Measurements from ENCODE around the gene SIX2. TPM values are rescaled to one million over a fixed set of nuclear protein-coding genes. Genes with fewer than 3 reads are reported as not detected.

SIX2 gene
- 0.88 and 1.9 TPM in 2 replicates for total RNA-seq (2022)
- Bru-seq, nascent RNA, result percentile 24 among the genes with signal in this experiment
- percentile 47 among the genes with signal in this experiment for BruChase-seq, experiment 1, labeled RNA remaining after a 2-hour chase
- percentile 23 among the genes with signal in this experiment for BruChase-seq, experiment 2, labeled RNA remaining after a 6-hour chase
- long read RNA-seq, transcript SIX2-201 (2 exons, 2,205 nt), result major isoform, 8 of 14 reads
- long read RNA-seq, partial matches to known transcripts, result 1 of 14 reads
- long read RNA-seq, other reads (novel, unspliced or antisense), result 5 of 14 reads

DNA sequence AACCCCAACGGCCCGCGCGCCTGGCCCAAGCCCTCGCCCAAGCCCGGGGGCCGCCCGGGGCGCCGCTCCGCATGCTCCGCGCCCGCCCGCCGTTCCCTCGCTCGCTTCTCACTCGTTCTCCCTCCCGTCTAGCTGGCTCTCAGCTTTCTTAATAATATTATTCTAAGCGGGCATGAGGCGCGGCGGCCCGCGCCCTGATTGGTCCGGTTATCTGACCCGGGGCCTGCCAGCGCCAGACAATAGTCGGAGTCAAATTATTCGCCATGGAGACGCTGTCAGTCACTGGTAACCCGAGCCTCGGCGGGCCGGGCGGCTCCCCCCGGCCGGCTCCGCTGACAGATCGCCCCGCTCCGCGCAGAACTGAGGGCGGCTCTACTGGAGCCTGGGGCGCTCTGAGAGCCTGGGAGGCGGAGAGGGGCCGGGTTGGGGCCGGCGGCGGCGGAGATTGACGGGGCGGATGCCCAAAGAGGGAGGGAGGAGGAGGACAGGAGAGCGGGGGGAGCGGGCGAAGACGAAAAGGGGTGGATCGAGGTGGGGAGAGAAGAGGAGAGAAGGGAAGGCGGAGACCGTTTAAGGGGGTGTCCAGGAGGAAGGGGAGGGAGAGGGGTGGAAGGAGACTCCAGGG is at the start of gene SIX2:
Gene SIX2, minus strand, starts transcription at position 150 of the 625 bp plus-strand sequence. CDS start 342 bp downstream, outside the sequence.
- Histone ChIP-seq H3K4me3 (ENCODE audit: low read depth, low read length) (peak within 1 kb of the TSS; percentile 43), H3K36me3 (ENCODE audit: control insufficient read depth, insufficient read depth, low read length) (no peaks in the 10 kb centered on the region), H3K9me3 (no peaks in the 10 kb centered on the region), H3K4me1 (no peaks in the 10 kb centered on the region; the same call in 1 of the 2 replicates), H3K27me3 (replicated peaks; ENCODE audit: control insufficient read depth, insufficient read depth, low read length) (peaks cover 3% of the 10 kb centered on the region)
- POLR2A ChIA-PET, result no interaction called here
- peak; percentile 93 to 94 for DNase-seq
- Mint-ChIP-seq H3K36me3 (ENCODE audit: insufficient read depth, unreplicated experiment) (no peaks in the 10 kb centered on the region), H3K9me3 (ENCODE audit: unreplicated experiment) (no peaks in the 10 kb centered on the region), H3K27me3 (ENCODE audit: insufficient read depth, unreplicated experiment) (peaks cover 17% of the 10 kb centered on the region), H3K27ac (ENCODE audit: unreplicated experiment) (peak within 1 kb of the TSS; percentile 76), H3K4me3 (ENCODE audit: unreplicated experiment) (peak within 1 kb of the TSS; percentile 94), H3K4me1 (ENCODE audit: low read depth, unreplicated experiment) (no peaks in the 10 kb centered on the region)
- TF ChIP-seq, protein P1, sequence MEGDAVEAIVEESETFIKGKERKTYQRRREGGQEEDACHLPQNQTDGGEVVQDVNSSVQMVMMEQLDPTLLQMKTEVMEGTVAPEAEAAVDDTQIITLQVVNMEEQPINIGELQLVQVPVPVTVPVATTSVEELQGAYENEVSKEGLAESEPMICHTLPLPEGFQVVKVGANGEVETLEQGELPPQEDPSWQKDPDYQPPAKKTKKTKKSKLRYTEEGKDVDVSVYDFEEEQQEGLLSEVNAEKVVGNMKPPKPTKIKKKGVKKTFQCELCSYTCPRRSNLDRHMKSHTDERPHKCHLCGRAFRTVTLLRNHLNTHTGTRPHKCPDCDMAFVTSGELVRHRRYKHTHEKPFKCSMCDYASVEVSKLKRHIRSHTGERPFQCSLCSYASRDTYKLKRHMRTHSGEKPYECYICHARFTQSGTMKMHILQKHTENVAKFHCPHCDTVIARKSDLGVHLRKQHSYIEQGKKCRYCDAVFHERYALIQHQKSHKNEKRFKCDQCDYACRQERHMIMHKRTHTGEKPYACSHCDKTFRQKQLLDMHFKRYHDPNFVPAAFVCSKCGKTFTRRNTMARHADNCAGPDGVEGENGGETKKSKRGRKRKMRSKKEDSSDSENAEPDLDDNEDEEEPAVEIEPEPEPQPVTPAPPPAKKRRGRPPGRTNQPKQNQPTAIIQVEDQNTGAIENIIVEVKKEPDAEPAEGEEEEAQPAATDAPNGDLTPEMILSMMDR (IDR thresholded peaks at IDR 0.05; ENCODE audit: insufficient read depth in 1 of 2, low read depth in 1 of 2, low read length in 1 of 2, severe bottlenecking in 1 of 2, unreplicated experiment in 1 of 2), result no peak
- no TSS peak for BruUV-seq (replicated peaks)
- intact Hi-C loops (cut with micrococcal nuclease; ENCODE audit: unreplicated experiment), result no loop called here
- CTCF ChIA-PET, result interaction anchor here (0.6 to 1.1 kb wide), 3 partner anchors 44 to 76 kb away, joined by 3 to 5 read pairs (median 3); no protein-coding TSS in a partner anchor

DNA sequence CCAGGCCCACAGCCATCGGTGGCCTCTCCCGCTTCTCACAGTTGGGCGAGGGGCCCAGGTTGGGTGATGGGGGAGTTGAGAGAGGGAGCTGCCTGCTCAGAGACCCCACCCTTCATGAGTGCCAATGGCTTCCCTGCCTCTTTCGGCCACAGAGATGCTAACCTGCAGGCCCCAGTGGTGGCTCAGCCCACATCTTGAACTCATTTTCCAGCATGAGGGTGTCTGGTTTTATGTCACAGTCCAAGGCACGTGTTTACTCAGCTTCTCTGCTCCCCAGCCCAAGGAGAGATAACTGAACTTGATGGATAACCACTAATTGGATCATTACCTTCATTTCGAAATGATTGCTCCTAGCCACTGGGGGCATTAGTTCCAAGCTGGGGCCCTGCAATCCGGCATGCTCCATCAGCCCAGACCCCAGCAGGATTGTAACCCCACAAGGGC is 45.9 kb upstream of the SIX2 start:
- H3K4me3 Mint-ChIP-seq (ENCODE audit: unreplicated experiment), result no peak overlapping the region
- H3K4me3 ChIP-seq (ENCODE audit: low read depth, low read length), result no peak overlapping the region
- no peak for DNase-seq
- no peaks in the 10 kb centered on the region for H3K9me3 ChIP-seq
- no peaks in the 10 kb centered on the region; the same call in none of the 2 replicates for H3K27me3 ChIP-seq (replicated peaks; ENCODE audit: control insufficient read depth, insufficient read depth, low read length)
- no peaks in the 10 kb centered on the region for H3K9me3 Mint-ChIP-seq (ENCODE audit: unreplicated experiment)
- peaks cover 9% of the 10 kb centered on the region for H3K27me3 Mint-ChIP-seq (ENCODE audit: insufficient read depth, unreplicated experiment)
- ChIA-PET CTCF (no interaction called here), POLR2A (no interaction called here)
- H3K27ac Mint-ChIP-seq (ENCODE audit: unreplicated experiment), result no peak overlapping the region
- H3K36me3 ChIP-seq (ENCODE audit: control insufficient read depth, insufficient read depth, low read length), result no peaks in the 10 kb centered on the region
- BruUV-seq (replicated peaks), result no TSS peak
- H3K36me3 Mint-ChIP-seq (ENCODE audit: insufficient read depth, unreplicated experiment), result no peaks in the 10 kb centered on the region
- TF ChIP-seq, protein P1 (IDR thresholded peaks at IDR 0.05; ENCODE audit: insufficient read depth in 1 of 2, low read depth in 1 of 2, low read length in 1 of 2, severe bottlenecking in 1 of 2, unreplicated experiment in 1 of 2), result no peak
- no peaks in the 10 kb centered on the region for H3K4me1 Mint-ChIP-seq (ENCODE audit: low read depth, unreplicated experiment)
- intact Hi-C loops (cut with micrococcal nuclease; ENCODE audit: unreplicated experiment), result no loop called here
- no peaks in the 10 kb centered on the region for H3K4me1 ChIP-seq

DNA sequence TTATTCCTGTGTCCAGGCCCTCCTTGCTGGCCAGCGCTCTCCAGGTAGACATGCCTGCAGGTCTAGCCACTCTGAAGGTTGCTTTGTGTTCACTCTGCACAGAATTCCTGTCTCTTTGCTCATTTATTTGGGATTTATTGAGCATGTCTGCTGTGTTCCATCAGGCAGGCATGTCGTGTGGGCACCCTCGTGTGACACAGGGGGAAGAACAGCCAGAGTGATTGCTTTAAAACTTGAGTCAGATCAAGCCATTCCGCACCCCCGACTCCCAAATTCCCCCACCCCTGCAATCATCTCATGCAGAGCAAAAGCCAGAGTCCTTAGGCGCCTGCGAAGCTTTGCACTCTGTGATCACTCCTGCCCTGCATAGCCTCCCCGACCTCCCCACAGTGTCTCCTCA is 44.7 kb upstream of the SIX2 start:
- H3K9me3 ChIP-seq, result no peaks in the 10 kb centered on the region
- no peak for DNase-seq
- ChIA-PET POLR2A (no interaction called here), CTCF (no interaction called here)
- no TSS peak for BruUV-seq (replicated peaks)
- no peaks in the 10 kb centered on the region for H3K4me1 ChIP-seq
- H3K27me3 Mint-ChIP-seq (ENCODE audit: insufficient read depth, unreplicated experiment), result peaks cover 10% of the 10 kb centered on the region
- intact Hi-C loops (cut with micrococcal nuclease; ENCODE audit: unreplicated experiment), result no loop called here
- TF ChIP-seq, protein P1 (IDR thresholded peaks at IDR 0.05; ENCODE audit: insufficient read depth in 1 of 2, low read depth in 1 of 2, low read length in 1 of 2, severe bottlenecking in 1 of 2, unreplicated experiment in 1 of 2), result no peak
- H3K4me3 ChIP-seq (ENCODE audit: low read depth, low read length), result no peak overlapping the region
- no peaks in the 10 kb centered on the region for H3K36me3 Mint-ChIP-seq (ENCODE audit: insufficient read depth, unreplicated experiment)
- no peak overlapping the region for H3K27ac Mint-ChIP-seq (ENCODE audit: unreplicated experiment)
- no peaks in the 10 kb centered on the region; the same call in none of the 2 replicates for H3K27me3 ChIP-seq (replicated peaks; ENCODE audit: control insufficient read depth, insufficient read depth, low read length)
- H3K4me1 Mint-ChIP-seq (ENCODE audit: low read depth, unreplicated experiment), result no peaks in the 10 kb centered on the region
- no peak overlapping the region for H3K4me3 Mint-ChIP-seq (ENCODE audit: unreplicated experiment)
- H3K9me3 Mint-ChIP-seq (ENCODE audit: unreplicated experiment), result no peaks in the 10 kb centered on the region
- H3K36me3 ChIP-seq (ENCODE audit: control insufficient read depth, insufficient read depth, low read length), result no peaks in the 10 kb centered on the region

All from Caco-2 (cell line).